ENCODE measurements around the gene PRSS57.
A peak's percentile ranks its signal among the peaks of the same experiment; 100 is the strongest.

Gene PRSS57

DNA sequence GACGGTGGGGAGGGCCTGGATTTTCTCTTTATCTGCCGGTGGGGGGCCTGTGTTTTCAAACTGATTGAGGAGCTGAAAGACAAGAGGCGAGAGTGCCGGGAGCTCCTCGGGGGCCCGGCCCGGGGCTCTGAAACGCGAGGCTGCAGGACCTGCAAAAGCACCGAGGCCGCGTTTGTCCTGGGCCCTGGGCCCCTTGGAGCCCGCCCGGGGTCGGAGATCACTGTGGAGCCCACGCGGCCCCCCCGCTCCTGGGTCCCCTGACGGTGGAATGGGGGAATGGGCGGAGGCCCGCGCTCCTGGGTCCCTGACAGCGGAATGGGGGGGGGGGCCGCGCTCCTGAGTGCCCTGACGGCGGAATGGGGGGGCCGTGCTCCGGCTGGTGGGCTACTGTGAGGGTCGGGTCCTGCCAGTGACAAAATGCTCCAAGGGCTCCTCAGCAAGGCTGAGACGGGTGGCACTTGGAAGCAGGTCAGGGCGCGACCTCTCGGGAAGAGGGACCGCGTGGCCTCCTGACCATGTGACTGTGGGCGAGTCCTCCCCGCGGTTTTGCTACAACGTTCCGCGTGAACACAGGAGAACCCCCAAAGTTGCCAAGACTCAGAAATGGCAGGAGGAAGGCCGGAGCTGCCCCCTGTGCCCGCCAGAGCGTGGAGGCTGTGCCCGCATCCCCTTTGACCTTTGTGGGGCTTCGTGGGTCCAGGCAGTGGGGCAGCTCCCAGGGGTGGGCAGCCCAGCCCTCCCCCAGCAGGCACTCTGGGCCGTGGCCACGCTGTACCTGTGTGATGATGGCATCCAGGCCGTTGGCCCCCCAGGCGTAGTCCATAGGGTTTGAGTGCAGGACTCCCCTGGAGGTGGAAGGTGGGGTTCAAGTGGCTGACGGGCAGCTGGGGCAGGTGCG is 46.1 kb downstream of the PRSS57 start:
- DNase-seq: no peak

DNA sequence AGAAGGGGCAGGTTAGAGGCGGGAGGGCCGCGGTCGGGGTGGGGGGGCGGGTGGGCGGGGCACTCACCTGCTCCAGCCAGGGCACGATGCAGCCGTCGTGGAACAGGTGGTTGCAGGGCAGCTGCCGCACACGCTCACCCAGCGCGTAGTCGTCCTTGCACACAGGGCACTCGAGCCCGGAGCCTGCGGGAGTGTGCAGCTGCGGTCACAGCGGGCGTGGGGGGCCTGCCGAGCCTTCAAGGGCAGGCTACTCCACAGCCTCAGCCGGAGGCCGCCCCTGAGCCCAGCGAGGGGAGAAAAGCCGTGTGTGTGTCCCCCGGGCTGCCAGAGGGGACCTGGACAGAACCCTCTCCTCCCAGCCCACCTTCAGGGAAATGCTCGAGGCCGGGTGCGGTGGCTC is 46.9 kb downstream of the PRSS57 start:
- DNase-seq: no peak

DNA sequence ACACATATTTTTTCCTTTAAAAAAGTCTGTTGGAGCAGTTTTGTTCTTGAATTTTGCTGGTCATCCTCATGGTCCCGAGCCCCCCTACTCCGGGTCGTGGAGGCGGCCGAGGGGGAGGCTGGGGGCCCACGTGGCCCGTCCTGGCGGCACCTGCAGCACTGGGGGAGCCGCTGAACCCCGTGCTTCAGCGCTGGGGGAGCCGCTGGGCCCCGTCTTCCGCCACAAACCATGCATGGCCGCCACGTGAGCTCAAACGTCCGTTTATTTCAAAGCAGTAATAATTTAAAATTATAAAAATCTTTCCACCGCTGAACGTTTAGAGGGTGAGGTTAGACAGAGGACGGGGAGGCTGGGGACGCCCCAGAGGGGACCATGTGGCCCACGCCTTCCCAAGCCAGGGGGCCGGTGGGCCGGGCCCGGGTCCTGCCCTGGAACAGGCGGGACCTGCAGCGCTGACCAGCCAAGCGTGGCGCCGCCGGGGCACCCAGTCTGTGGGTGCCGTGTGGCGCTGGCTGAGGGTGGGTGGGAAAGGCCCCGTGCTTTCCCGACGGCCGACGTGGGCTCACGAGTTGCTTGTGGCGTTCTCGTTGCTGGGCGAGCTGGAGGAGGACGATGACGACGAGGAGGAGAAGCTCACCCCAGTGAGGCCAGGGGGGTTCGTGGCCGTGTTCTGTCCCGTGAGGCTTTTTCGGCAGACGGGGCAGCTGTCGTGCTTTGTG is 47.5 kb downstream of the PRSS57 start:
- DNase-seq: no peak

DNA sequence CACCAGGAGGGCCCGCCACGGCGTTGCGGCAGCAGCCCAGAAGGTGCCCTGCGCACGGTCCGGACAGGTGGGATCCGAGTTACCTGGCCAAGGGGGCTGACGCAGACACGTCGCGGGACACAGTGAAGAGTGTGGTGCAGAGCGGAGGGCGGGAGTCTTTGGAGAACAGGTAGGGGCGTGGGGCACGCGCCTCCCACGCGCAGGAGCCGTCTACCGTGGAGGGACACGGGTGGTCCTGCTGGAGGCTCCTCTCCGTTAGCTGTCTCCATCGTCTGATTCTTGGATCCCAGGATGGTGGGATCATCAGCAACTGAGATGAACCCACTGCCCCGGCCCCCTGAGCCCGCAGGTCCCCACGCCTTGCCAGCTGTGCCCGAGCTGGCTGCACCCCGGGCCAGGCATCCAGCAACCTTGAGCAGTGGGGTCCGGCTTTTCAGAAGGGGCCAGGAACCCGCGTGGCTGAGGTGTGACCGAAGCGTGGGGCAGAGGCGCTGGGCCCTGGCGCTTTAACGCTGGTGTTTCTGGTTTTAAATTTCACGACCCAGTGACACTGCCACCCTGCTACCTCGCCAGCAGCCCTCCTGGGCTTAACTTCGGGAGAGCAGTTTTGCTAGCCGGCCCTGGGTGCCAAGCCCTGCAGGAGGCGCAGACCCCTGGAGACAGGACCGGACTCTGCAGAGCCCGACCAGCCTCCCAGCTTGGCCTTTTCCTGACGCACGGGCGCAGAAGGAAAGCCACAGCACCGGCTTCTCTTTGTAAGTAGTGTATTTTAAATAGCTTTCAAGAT is 48.3 kb downstream of the PRSS57 start:
- DNase-seq: no peak

DNA sequence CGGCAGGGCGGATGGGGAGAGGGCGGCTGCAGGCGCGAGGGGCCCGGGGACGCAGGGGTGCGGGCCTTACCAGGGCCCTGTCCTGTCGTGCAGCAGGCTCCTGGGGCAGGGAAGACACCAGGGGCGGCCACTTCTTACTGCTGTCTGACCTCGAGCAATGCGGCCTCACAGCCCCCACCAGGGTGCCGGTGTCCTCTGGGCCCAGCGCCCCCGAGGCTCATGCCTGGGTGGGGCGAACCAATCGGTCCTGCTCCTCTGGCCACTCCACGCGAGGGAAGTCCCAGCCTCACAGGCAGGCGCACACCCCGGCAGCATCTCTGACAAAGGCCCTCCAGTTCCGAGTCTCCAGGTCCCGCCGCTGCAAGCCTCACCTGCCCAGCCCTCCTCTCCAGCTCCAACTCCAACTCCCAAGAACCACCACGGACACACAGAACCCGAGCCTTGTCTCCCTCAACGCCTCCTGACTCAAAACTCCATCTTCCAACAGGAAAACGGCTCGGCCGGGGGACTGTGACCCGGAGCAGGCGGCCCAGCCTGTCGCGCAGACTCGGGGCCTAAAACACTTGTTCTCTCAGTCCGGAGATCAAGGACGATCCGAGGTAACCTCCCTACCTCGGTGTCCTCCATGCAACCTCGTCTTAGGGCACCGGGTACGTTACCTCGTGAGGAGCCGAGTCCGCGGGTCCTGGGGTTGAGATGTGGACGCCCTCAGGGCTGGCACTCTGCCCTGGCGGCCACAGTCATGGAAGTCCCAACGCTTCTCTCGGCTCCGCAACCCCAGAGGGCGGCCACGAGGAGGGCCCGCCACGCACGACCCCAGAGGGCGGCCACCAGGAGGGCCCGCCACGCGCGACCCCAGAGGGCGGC is 49.1 kb downstream of the PRSS57 start:
- DNase-seq: no peak

DNA sequence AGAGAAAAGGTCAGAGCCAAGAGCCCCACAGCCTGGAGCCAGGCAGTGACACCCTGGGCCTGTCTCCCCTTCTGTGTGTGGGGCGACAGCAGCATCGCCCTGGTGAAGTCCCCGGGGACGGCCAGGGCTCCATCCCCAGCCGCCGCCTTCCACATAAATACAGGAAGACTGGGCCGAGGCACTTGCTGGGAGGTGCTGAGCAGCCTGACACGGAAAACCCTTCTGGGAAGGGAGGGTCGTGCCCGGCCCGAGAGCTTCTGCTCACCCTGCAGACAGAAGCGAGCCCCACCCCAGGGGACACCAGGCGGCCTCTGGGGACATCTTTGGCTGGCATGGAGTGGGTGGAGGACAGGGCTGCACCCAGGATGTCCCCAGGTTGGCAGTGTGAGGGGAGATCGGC is 50.5 kb downstream of the PRSS57 start:
- DNase-seq: no peak

DNA sequence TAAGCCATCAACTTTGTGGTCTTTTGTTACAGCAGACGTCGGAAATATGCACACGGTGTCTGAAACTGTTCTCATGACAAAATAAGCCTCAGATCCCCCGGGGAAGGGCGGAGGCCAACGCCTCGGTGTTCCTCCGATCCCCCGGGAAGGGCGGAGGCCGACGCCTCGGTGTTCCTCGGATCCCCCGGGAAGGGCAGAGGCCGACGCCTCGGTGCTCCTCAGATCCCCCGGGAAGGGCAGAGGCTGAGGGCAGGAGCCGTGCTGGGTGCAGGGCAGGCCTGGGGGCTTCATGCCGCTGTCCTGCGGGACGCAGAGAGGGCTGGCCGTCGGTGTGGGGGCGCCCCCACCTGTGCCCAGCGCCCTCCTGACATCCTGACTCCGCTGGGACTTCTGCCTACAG is 50.9 kb downstream of the PRSS57 start:
- DNase-seq: no peak

DNA sequence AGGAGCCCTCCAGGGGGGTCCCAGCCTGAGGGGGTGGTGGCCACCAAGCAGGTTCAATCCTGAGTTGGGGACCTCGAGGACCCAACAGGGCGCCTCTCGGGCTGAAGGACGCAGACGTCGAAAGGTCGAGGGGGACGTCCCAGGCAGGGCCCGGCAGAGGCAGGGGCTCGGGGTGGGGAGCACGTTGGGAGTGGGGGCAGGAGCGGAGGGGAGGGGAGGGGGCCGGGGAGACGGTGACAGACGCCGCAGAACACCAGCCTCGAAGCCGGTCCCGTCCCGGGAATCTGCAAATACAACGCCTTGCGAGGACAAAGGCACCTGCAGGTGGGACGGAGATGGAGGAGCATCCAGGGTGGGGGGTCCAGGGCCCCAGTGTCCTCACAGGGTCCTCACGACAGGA is 51.5 kb downstream of the PRSS57 start:
- DNase-seq: no peak

DNA sequence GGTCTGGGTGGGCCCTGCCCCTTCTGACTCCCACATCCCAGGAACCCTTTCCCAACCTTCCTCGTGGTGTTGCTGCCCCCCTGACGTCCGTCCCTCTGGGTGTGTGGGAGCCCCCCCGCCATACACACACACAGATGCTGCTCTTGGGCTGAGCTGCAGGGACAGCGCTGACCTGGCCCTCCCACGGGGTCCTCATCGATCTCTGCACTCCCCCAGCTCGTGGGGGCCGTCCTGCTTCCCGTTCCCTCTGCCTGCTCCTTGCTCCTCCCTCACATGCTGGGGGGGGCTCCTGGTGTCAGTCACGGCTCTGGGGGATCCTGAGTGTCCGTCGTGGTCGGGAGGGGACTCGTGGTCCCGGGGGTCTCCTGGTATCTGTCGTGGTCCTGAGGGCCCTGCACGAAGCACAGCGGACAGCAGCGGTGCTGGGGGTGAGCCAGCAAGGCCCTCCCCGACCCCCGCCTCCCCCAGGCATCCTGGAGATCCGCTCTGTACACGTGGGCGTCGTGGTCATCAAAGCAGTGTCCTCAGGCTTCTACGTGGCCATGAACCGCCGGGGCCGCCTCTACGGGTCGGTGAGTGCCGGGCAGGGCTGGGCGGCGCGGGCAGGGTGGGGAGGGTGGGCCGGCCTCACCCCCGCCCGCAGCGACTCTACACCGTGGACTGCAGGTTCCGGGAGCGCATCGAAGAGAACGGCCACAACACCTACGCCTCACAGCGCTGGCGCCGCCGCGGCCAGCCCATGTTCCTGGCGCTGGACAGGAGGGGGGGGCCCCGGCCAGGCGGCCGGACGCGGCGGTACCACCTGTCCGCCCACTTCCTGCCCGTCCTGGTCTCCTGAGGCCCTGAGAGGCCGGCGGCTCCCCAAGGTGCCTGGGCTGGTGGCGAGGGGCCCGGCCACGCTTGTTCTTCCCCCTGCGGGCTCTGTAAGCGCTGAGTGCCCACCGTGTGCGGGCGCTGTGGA is 52.2 kb downstream of the PRSS57 start:
- no peak for DNase-seq

DNA sequence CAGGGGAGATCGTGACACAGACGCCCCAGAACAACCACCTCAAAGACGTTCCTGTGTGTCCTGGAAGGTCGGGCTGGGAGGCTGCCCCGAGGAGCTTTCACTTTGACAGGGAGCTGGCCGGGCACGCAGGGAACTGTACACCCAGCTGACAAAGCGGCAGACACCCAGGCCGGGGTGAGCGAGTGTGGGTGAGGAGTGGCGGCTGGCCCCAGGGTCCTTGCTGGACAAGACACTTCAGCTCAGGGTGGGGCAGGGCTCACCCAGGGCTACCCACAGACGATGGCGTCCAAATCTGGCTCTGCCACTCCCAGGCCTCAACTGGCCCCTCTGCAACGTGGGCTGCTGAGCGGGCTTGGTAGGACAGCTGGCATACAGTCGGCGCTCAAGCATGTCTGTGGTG is 53.5 kb downstream of the PRSS57 start:
- no peak for DNase-seq

DNA sequence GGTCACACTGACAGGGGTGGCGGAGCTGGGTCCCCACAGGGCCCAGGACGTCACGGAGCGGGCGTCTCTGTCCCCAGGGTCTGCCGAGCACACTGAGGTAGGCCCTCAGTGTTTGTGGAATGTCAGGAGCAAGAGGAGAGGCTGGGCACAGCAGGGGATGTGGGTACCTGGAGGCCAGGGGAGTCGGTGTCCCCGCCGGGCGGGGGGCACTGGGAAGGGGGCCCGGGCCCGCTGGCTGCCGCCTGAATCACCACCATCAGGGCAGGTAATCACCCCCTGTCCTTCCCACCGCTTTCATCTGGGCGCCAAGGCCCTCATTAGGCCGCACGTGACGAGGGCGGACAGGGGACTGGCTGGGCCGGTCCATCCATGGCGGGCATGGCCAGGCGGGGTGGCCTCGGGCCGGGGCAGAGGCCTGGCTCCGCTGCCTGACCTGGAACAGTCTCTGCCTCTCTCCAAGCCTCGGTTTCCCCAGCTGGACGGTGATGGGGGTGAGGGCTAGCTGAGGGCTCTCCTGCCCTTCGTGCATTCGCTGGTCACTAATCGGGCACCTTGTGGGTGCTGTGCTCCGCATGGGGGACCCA is 54.6 kb downstream of the PRSS57 start:
- no peak for DNase-seq

DNA sequence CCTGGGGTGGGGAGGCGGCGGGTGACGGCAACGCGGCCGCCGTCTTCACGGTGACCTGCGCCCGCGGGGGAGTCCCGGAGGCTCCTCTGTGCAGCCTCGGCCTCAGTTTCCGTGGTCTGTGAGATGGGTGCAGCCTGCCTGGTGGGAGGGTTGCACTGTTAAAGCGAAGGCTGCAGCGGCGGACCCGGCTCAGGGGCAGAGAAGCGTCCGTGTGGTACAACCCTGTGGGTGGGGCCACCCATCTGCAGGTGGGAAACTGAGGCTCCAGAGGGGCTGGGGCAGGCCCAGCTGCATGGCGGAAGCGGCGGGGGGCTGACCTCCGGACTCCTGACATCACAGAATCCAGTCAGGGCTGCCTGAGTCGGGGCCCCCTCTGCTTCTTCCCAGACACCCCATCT is 55.1 kb downstream of the PRSS57 start:
- no peak for DNase-seq

DNA sequence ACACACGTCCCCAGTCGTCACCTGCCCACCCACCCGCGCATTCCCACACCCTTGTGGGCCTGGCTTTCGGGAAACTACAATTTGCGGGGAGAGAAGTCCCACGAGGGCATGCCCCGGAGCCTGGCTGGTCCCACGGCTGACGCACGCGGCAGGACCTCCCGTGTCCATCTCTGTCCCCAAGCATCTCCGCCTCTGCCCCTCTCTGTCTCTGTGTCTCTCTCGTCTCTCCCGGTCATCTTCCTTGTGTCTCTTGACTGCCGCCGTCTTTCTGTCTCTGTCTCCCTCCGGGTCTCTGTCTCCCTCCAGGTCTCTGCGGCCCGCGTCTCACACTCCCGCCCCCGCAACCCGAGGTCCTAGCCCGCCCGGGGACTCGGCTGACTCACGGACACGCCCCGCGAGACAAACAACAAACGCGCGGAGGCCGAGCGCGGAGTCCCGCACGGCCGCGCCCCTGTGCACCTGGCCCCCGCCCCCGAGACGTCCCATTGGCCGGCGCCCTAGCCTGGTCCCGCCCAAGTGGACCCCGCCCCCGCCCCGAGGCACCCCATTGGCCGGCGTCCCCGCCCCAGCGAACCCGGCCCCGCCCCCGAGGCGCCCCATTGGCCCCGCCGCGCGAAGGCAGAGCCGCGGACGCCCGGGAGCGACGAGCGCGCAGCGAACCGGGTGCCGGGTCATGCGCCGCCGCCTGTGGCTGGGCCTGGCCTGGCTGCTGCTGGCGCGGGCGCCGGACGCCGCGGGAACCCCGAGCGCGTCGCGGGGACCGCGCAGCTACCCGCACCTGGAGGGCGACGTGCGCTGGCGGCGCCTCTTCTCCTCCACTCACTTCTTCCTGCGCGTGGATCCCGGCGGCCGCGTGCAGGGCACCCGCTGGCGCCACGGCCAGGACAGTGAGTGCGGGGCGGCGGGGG is 55.7 kb downstream of the PRSS57 start, which contains the start of gene FGF22:
TSS of gene FGF22 (plus strand) at position 627 of the 908 bp plus-strand sequence. CDS start at position 674, 47 bp downstream.
- peak; percentile 97 for DNase-seq

DNA sequence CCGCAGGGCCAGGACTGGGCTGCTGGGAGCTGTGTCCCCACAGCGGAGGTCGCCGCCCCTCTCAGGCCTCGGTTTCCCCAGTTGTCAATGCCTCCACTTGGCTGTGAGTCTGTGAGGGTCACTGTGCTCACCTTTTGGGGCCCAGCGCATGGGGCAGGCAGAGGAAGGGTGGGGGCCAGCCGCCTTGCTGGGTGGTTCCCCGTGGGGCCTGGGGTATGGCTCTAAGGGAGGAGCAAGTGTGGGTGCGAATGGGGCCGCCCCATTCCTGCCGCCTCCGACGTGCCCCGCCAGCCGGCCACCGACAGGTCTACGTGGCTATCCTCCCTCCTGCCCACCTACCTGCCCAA is 56.4 kb downstream of the PRSS57 start:
- no peak for DNase-seq

All from effector CD4-positive, alpha-beta T cell (primary cell).